Lung (tissue), 12 donors: ENCODE data around the gene PRKN. TPM values are rescaled to one million over a fixed set of nuclear protein-coding genes. Genes with fewer than 3 reads are reported as not detected.
"Not testable (repeated sequence)": the region's sequence is repeated elsewhere in the genome, so short reads cannot be mapped to it uniquely, and the experiment has no call there.

Experiments used
- ATAC-seq: fragments of 200-7000 bp; cut with Tn5 transposase; one replicate; pipeline ENCODE4 v1.9.1; 2020; ENCODE audit warnings: moderate number of reproducible peaks; ENCODE audit not compliant: insufficient read depth, low FRiP score
- DNase-seq, 3 donors: peaks; one replicate each; pipeline ENCODE4 v3.0.0-alpha.2; 2013 to 2017
- H3K27ac ChIP-seq, 2 donors: one replicate each; pipeline ENCODE4 v1.5.1; 2013; ENCODE audit warnings: mild to moderate bottlenecking in 2 of 2, moderate library complexity in 2 of 2, control low read depth in 1 of 2, inconsistent platforms in 1 of 2, low read depth in 1 of 2, low read length in 1 of 2
- H3K27me3 ChIP-seq, 3 donors: one replicate each; pipeline ENCODE4 v1.5.1; 2013; ENCODE audit warnings: low read length in 2 of 3; ENCODE audit not compliant: control insufficient read depth in 3 of 3, insufficient read depth in 3 of 3
- H3K36me3 ChIP-seq, 4 donors: one replicate each; pipeline ENCODE4 v1.5.1; 2013; ENCODE audit warnings: low read length in 4 of 4, mild to moderate bottlenecking in 1 of 4, moderate library complexity in 1 of 4; ENCODE audit not compliant: control insufficient read depth in 4 of 4, insufficient read depth in 4 of 4
- H3K4me1 ChIP-seq, 5 donors: one replicate each; pipeline ENCODE4 v1.5.1; 2013; ENCODE audit warnings: low read length in 5 of 5, mild to moderate bottlenecking in 2 of 5, moderate library complexity in 1 of 5; ENCODE audit not compliant: control insufficient read depth in 5 of 5, insufficient read depth in 5 of 5
- H3K4me3 ChIP-seq: one replicate; pipeline ENCODE4 v1.5.1; 2013; ENCODE audit warnings: mild to moderate bottlenecking, control low read depth, moderate library complexity
- H3K9ac ChIP-seq, 2 donors: one replicate each; pipeline ENCODE4 v1.5.1; 2013; ENCODE audit warnings: low read length in 2 of 2, control low read depth in 1 of 2; ENCODE audit not compliant: insufficient read depth in 1 of 2
- H3K9me3 ChIP-seq, 4 donors: one replicate each; pipeline ENCODE4 v1.5.1; 2013; ENCODE audit warnings: low read length in 3 of 4, mild to moderate bottlenecking in 1 of 4, moderate library complexity in 1 of 4; ENCODE audit not compliant: control insufficient read depth in 4 of 4, insufficient read depth in 3 of 4
- CTCF ChIP-seq: IDR thresholded peaks from 2 replicates; pipeline ENCODE4 v1.5.1; 2012; ENCODE audit warnings: mild to moderate bottlenecking; ENCODE audit errors: control extremely low read depth, extremely low read depth
- WGBS, 2 donors: extraction: QIAGEN DNeasy Blood & Tissue Kit; methylation state at CpG; one replicate each; pipeline ENCODE4 v1.1.7; 2013; 5-methylcytosine and 5-hydroxymethylcytosine counted together
- polyA plus RNA-seq, 2 donors: library from polyadenylated mRNA; stranded (reverse); fragments of 200-250 nt; gene quantifications; one replicate each; pipeline ENCODE4 v1.2.1, GENCODE V29; 2013
- total RNA-seq, 2 donors: library from RNA; depleted of rRNA in 1 of 2; stranded (reverse); fragments of >200 nt in 1 of 2; gene quantifications; one replicate each; pipeline ENCODE4 v1.2.1, GENCODE V29; 2014 to 2021
- donor health status: control.
- donor health status: control.
- donor health status: Bipolar disorder and iron deficiency.
- donor health status: healthy.
- donor health status: DM: yes; HTN: yes; CAD: no.

PRKN gene
- total and polyA plus RNA-seq, 4 donors = 0.27 to 11.2 (median 3.1) TPM

- H3K4me3 ChIP-seq = no peak overlapping the region
- TF ChIP-seq CTCF = no peak
- no peaks in the 10 kb centered on the region for H3K36me3 ChIP-seq
- WGBS, 2 donors = 51 to 59% methylated on average over 7 of the region's 7 CpGs
- peaks cover 0 to 1% (median 0%) of the 10 kb centered on the region in 5 donors for H3K4me1 ChIP-seq
- peak in 1 of 3 donors; percentile 20 for DNase-seq
- no peaks in the 10 kb centered on the region for H3K27me3 ChIP-seq
- no peak overlapping the region for H3K9ac ChIP-seq
- no peak overlapping the region for H3K27ac ChIP-seq
- peaks cover 0 to 3% (median 0%) of the 10 kb centered on the region in 4 donors for H3K9me3 ChIP-seq
- ATAC-seq = no peak
Measured at GRCh38 chr6:161498359-161498758, 1229.2 kb downstream of the PRKN start.

GRCh38 chr6:161496941-161497340 is 1230.6 kb downstream of the PRKN start:
- Histone ChIP-seq H3K36me3 (no peaks in the 10 kb centered on the region), H3K27me3 (no peaks in the 10 kb centered on the region), H3K4me3 (no peak overlapping the region), H3K27ac (no peak overlapping the region), H3K9me3 (peaks cover 0 to 3% (median 0%) of the 10 kb centered on the region in 4 donors), H3K9ac (no peak overlapping the region), H3K4me1 (peaks cover 0 to 1% (median 0%) of the 10 kb centered on the region in 5 donors)
- TF ChIP-seq CTCF = no peak
- DNase-seq (no peak), ATAC-seq (no peak)
- WGBS, 2 donors = 89 to 93% methylated on average over 8 of the region's 8 CpGs

GRCh38 chr6:161496271-161496670 is 1231.3 kb downstream of the PRKN start:
- H3K9me3 ChIP-seq, H3K9ac ChIP-seq, H3K27me3 ChIP-seq, H3K27ac ChIP-seq, H3K4me3 ChIP-seq, ATAC-seq, H3K36me3 ChIP-seq, H3K4me1 ChIP-seq, DNase-seq: not testable (repeated sequence)
- WGBS, 2 donors = 92 to 95% methylated on average over 4 of the region's 4 CpGs

- Histone ChIP-seq H3K27ac (no peak overlapping the region), H3K27me3 (no peaks in the 10 kb centered on the region), H3K9me3 (peaks cover 0 to 2% (median 0%) of the 10 kb centered on the region in 4 donors), H3K4me3 (no peak overlapping the region), H3K9ac (no peak overlapping the region), H3K4me1 (no peaks in the 10 kb centered on the region), H3K36me3 (no peaks in the 10 kb centered on the region)
- WGBS, 2 donors = 66 to 72% methylated on average over 7 of the region's 7 CpGs
- no peak for TF ChIP-seq CTCF
- ATAC-seq = no peak
- DNase-seq = no peak
Measured at GRCh38 chr6:161494566-161494965, 1233.0 kb downstream of the PRKN start.
